Loucy (cell line): ENCODE data around the gene CYYR1.

Experiments used
- EZH2phosphoT487 ChIP-seq: fragments of 200-600 bp; IDR thresholded peaks from 2 replicates; pipeline ENCODE4 v1.6.1; 2018; ENCODE audit warnings: antibody characterized with exemption, mild to moderate bottlenecking, moderate library complexity, borderline replicate concordance
- TF ChIP-seq, protein P1 (sequence below): fragments of 200-600 bp; sonication (generic); conservative IDR thresholded peaks from 2 replicates; pipeline ENCODE4 v1.5.1; 2014; ENCODE audit warnings: mild to moderate bottlenecking, antibody characterized with exemption, low read length

DNA sequence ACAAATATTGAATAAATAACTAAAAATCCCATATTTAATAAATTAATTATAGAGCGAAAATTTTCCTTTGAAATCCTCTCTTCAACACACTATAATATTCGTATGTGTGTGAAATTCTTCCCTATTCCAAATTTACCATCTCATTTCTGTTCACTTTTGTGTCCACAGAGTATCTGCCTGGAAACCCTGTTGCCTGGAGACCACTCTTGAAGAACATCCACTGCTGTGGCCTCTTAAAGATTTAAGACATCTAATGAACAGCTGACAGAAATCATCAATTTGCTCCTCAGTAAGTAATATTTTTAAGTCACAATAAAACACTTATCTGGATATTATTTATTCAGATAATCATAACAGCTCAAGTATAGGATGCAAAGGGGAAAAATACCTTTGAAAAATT lies 69.7 kb downstream of the CYYR1 start:
- TF ChIP-seq, protein P1, sequence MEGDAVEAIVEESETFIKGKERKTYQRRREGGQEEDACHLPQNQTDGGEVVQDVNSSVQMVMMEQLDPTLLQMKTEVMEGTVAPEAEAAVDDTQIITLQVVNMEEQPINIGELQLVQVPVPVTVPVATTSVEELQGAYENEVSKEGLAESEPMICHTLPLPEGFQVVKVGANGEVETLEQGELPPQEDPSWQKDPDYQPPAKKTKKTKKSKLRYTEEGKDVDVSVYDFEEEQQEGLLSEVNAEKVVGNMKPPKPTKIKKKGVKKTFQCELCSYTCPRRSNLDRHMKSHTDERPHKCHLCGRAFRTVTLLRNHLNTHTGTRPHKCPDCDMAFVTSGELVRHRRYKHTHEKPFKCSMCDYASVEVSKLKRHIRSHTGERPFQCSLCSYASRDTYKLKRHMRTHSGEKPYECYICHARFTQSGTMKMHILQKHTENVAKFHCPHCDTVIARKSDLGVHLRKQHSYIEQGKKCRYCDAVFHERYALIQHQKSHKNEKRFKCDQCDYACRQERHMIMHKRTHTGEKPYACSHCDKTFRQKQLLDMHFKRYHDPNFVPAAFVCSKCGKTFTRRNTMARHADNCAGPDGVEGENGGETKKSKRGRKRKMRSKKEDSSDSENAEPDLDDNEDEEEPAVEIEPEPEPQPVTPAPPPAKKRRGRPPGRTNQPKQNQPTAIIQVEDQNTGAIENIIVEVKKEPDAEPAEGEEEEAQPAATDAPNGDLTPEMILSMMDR: no peak
- no peak for TF ChIP-seq EZH2phosphoT487
